PC-3 (cell line): ENCODE results near the gene PLSCR4. TPM values are rescaled to one million over a fixed set of nuclear protein-coding genes. Genes with fewer than 3 reads are reported as not detected.
"Not testable (repeated sequence)": the region's sequence is repeated elsewhere in the genome, so short reads cannot be mapped to it uniquely, and the experiment has no call there.

ENCODE experiments used
- ATAC-seq: fragments of 200-7000 bp; cut with Tn5 transposase; 2 replicates; pipeline ENCODE4 v1.9.1; 2020; ENCODE audit warnings: mild to moderate bottlenecking, moderate library complexity
- BruUV-seq: library from RNA; stranded (reverse); fragments of 400-500 nt; replicated peaks from 2 replicates; lab custom pipeline; 2021; lab: Mats Ljungman, UMichigan
- CTCF ChIA-PET: fragments of 300-600 bp; sonication (Branson Sonifier 250); formaldehyde crosslinking; loops from one replicate; lab custom pipeline; 2022; ENCODE audit warnings: antibody characterized with exemption; lab: Charles Lee
- POLR2A ChIA-PET: fragments of 300-600 bp; sonication (Branson Sonifier 250); formaldehyde crosslinking; loops from one replicate; lab custom pipeline; 2022; ENCODE audit warnings: antibody characterized with exemption; ENCODE audit not compliant: unreplicated experiment; lab: Charles Lee
- DNase-seq: peaks from one replicate; pipeline ENCODE4 v3.0.0-alpha.2; 2015
- H2AFZ ChIP-seq: fragments of 300-600 bp; sonication (generic); 2 replicates; pipeline ENCODE4 v1.6.0; 2016; ENCODE audit warnings: antibody characterized with exemption, low read length
- H3F3A ChIP-seq: fragments of 300-600 bp; sonication (generic); one replicate; pipeline ENCODE4 v1.6.0; 2017; ENCODE audit warnings: antibody characterized with exemption, low read length, control low read depth, mild to moderate bottlenecking; ENCODE audit not compliant: unreplicated experiment
- H3K27ac ChIP-seq: fragments of 300-600 bp; sonication (generic); 2 replicates; pipeline ENCODE4 v1.5.1; 2016; ENCODE audit warnings: mild to moderate bottlenecking, low read length
- H3K27me3 ChIP-seq: fragments of 300-600 bp; sonication (generic); 2 replicates; pipeline ENCODE4 v1.6.1; 2016; ENCODE audit warnings: low read length, mixed read lengths
- H3K36me3 ChIP-seq: fragments of 300-600 bp; sonication (generic); 2 replicates; pipeline ENCODE4 v1.6.1; 2016; ENCODE audit warnings: low read depth, mixed run types, low read length, mixed read lengths
- H3K4me1 ChIP-seq: fragments of 300-600 bp; sonication (generic); 2 replicates; pipeline ENCODE4 v1.5.1; 2016; ENCODE audit warnings: low read length; ENCODE audit not compliant: insufficient read depth
- H3K4me2 ChIP-seq: fragments of 300-600 bp; sonication (generic); 2 replicates; pipeline ENCODE4 v1.6.0; 2016; ENCODE audit warnings: low read length
- H3K4me3 ChIP-seq: fragments of 300-600 bp; sonication (generic); 2 replicates; pipeline ENCODE4 v1.5.1; 2016; ENCODE audit warnings: mild to moderate bottlenecking, low read length, mixed read lengths
- H3K79me2 ChIP-seq: fragments of 300-600 bp; sonication (generic); 2 replicates; pipeline ENCODE4 v1.6.1; 2017; ENCODE audit warnings: low read length, mixed read lengths
- H3K9ac ChIP-seq: fragments of 300-600 bp; sonication (generic); 2 replicates; pipeline ENCODE4 v1.6.0; 2016; ENCODE audit warnings: mild to moderate bottlenecking, low read length
- H3K9me2 ChIP-seq: fragments of 300-600 bp; sonication (generic); replicated peaks from 2 replicates; pipeline ENCODE4 v1.6.1; 2016; ENCODE audit warnings: mixed run types, low read length, mixed read lengths
- H3K9me3 ChIP-seq: fragments of 300-600 bp; sonication (generic); 2 replicates; pipeline ENCODE4 v1.6.1; 2016; ENCODE audit warnings: low read length, mixed read lengths
- H4K20me1 ChIP-seq: fragments of 300-600 bp; sonication (generic); 2 replicates; pipeline ENCODE4 v1.6.1; 2016; ENCODE audit warnings: low read length, mixed read lengths
- CTCF ChIP-seq: fragments of 300-600 bp; sonication (generic); conservative IDR thresholded peaks from 2 replicates; pipeline ENCODE4 v1.5.1; 2017; ENCODE audit warnings: antibody characterized with exemption, low read depth, mild to moderate bottlenecking, low read length
- EZH2 ChIP-seq: fragments of 300-600 bp; sonication (generic); IDR thresholded peaks from one replicate; pipeline ENCODE4 v1.6.1; 2017; ENCODE audit warnings: antibody characterized with exemption, mild to moderate bottlenecking, low read length; ENCODE audit not compliant: unreplicated experiment
- EZH2phosphoT487 ChIP-seq: fragments of 300-600 bp; sonication (generic); IDR thresholded peaks from 2 replicates; pipeline ENCODE4 v1.6.1; 2018; ENCODE audit warnings: mild to moderate bottlenecking, antibody characterized with exemption, low read length, borderline replicate concordance
- intact Hi-C: fragments of 100-400 bp; cut with micrococcal nuclease; formaldehyde crosslinking; loops from 2 replicates; pipeline ENCODE4 v1.9.0; 2023
- total RNA-seq: library from RNA; depleted of rRNA; stranded (reverse); fragments of >200 nt; gene quantifications from 2 replicates; pipeline ENCODE4 v1.2.3, GENCODE V29; 2014

The PLSCR4 gene
- total RNA-seq, 1 experiment from 2014 or later, result 0.84 TPM

- Histone ChIP-seq H3K36me3 (no peaks in the 10 kb centered on the region), H3K4me3 (no peak overlapping the region), H3K79me2 (no peaks in the 10 kb centered on the region), H3K4me2 (no peak overlapping the region), H3K9me2 (no peaks in the 10 kb centered on the region), H3K9ac (no peak overlapping the region), H3K27ac (no peak overlapping the region), H3K9me3 (no peaks in the 10 kb centered on the region), H3K27me3 (no peaks in the 10 kb centered on the region), H3F3A (no peaks in the 10 kb centered on the region), H2AFZ (no peak overlapping the region), H3K4me1 (peaks cover 8% of the 10 kb centered on the region), H4K20me1 (no peaks in the 10 kb centered on the region)
- BruUV-seq, result no TSS peak
- ChIA-PET CTCF (no interaction called here), POLR2A (no interaction called here)
- no peak for ATAC-seq
- intact Hi-C loops, result no loop called here
- TF ChIP-seq EZH2phosphoT487, result no peak
- no peak for TF ChIP-seq CTCF
- TF ChIP-seq EZH2, result no peak
- no peak for DNase-seq
Measured at GRCh38 chr3:146227486-146227885, 23.4 kb downstream of the PLSCR4 start.

DNA sequence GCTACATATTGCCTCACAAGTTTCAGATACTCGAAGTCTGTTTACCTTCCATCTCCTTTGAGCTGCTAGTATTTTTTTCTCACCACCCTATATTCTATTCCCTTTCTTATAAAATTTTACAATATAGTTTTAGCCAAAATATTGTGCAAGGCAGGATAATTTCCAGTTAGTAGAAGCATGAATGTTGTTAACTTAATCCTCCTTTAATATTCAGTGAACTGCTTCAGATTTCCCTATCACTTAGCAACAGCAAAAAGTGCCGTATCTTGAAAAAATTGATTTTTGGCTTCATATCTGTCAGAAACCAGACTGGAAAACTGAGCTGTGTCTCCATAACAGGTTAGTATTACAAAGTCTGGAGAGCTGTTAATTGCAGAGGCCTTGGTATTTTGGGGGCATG lies 24.0 kb downstream of the PLSCR4 start:
- intact Hi-C loops, result no loop called here
- ATAC-seq (no peak), DNase-seq (no peak)
- Histone ChIP-seq H3K9ac (no peak overlapping the region), H3K4me2 (no peak overlapping the region), H3K9me2 (no peaks in the 10 kb centered on the region), H3K79me2 (no peaks in the 10 kb centered on the region), H3K4me1 (peaks cover 14% of the 10 kb centered on the region), H3K36me3 (no peaks in the 10 kb centered on the region), H3K9me3 (no peaks in the 10 kb centered on the region), H3K27me3 (no peaks in the 10 kb centered on the region), H2AFZ (no peak overlapping the region), H4K20me1 (no peaks in the 10 kb centered on the region), H3K4me3 (no peak overlapping the region), H3F3A (no peaks in the 10 kb centered on the region), H3K27ac (no peak overlapping the region)
- TF ChIP-seq CTCF (no peak), EZH2 (no peak), EZH2phosphoT487 (no peak)
- POLR2A ChIA-PET, result no interaction called here
- CTCF ChIA-PET, result no interaction called here
- no TSS peak for BruUV-seq

DNA sequence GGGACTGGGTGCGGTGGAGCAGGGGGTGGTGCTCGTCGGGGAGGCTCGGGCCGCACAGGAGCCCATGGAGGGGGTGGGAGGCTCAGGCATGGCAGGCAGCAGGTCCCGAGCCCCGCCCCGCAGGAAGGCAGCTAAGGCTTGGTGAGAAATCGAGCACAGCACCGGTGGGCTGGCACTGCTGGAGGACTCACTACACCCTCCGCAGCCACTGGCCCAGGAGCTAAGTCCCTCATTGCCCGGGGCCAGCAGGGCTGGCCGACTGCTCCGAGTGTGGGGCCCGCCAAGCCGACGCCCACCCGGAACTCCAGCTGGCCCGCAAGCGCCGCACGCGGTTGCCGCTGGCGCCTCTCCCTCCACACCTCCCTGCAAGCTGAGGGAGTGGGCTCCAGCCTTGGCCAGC lies 25.4 kb downstream of the PLSCR4 start:
- peaks cover 20% of the 10 kb centered on the region for H3K4me1 ChIP-seq
- CTCF ChIA-PET, H3K79me2 ChIP-seq, intact Hi-C loops, H3K9me3 ChIP-seq, H3F3A ChIP-seq, ATAC-seq, H2AFZ ChIP-seq, H3K4me2 ChIP-seq, H3K9ac ChIP-seq, H3K4me3 ChIP-seq, BruUV-seq, POLR2A ChIA-PET, H4K20me1 ChIP-seq, H3K9me2 ChIP-seq, DNase-seq, H3K36me3 ChIP-seq, H3K27me3 ChIP-seq, H3K27ac ChIP-seq: not testable (repeated sequence)
